Smooth muscle cell (in vitro differentiated cells): ENCODE results near the gene PTGER4. TPM values are rescaled to one million over a fixed set of nuclear protein-coding genes. Genes with fewer than 3 reads are reported as not detected.

Source experiments
- DNase-seq: peaks from one replicate; lab custom pipeline; 2025; ENCODE audit not compliant: unreplicated experiment; lab: John Stamatoyannopoulos, UW
- H2AFZ ChIP-seq: fragments of 200-600 bp; sonication (generic); 2 replicates; pipeline ENCODE4 v1.6.0; 2016; ENCODE audit warnings: antibody characterized with exemption, low read depth, mild to moderate bottlenecking
- H3F3A ChIP-seq: fragments of 200-600 bp; sonication (generic); 2 replicates; pipeline ENCODE4 v1.6.0; 2017; ENCODE audit warnings: antibody characterized with exemption, low read depth
- H3K27ac ChIP-seq: fragments of 200-600 bp; sonication (generic); 2 replicates; pipeline ENCODE4 v1.5.1; 2016; ENCODE audit warnings: low read depth, mild to moderate bottlenecking
- H3K27me3 ChIP-seq: fragments of 200-600 bp; sonication (generic); 2 replicates; pipeline ENCODE4 v1.6.1; 2016; ENCODE audit warnings: low read depth, mild to moderate bottlenecking
- H3K36me3 ChIP-seq: fragments of 200-600 bp; sonication (generic); 2 replicates; pipeline ENCODE4 v1.5.1; 2016; ENCODE audit warnings: low read depth
- H3K4me1 ChIP-seq: fragments of 200-600 bp; sonication (generic); 2 replicates; pipeline ENCODE4 v1.5.1; 2016; ENCODE audit warnings: low read depth
- H3K4me2 ChIP-seq: fragments of 200-600 bp; sonication (generic); 2 replicates; pipeline ENCODE4 v1.6.0; 2016; ENCODE audit warnings: mild to moderate bottlenecking
- H3K4me3 ChIP-seq: fragments of 200-600 bp; sonication (generic); 2 replicates; pipeline ENCODE4 v1.5.1; 2016; ENCODE audit warnings: mild to moderate bottlenecking
- H3K79me2 ChIP-seq: fragments of 200-600 bp; sonication (generic); 2 replicates; pipeline ENCODE4 v1.6.0; 2016; ENCODE audit warnings: low read depth, mild to moderate bottlenecking
- H3K9ac ChIP-seq: fragments of 200-600 bp; sonication (generic); 2 replicates; pipeline ENCODE4 v1.6.0; 2016; ENCODE audit warnings: low read depth
- H3K9me3 ChIP-seq: fragments of 200-600 bp; sonication (generic); replicated peaks from 2 replicates; pipeline ENCODE4 v1.5.1; 2016; ENCODE audit warnings: low read depth
- H4K20me1 ChIP-seq: fragments of 200-600 bp; sonication (generic); 2 replicates; pipeline ENCODE4 v1.6.0; 2016; ENCODE audit warnings: low read depth
- WGBS: methylation state at CpG from one replicate; pipeline ENCODE4 v1.1.7; 2016; ENCODE audit warnings: low lambda C conversion rate; 5-methylcytosine and 5-hydroxymethylcytosine counted together
- polyA plus RNA-seq: library from polyadenylated mRNA; unstranded; fragments of >200 nt; fragmentation: Nextera tagmentation; extraction: Ambion mirVana; gene quantifications from 2 replicates; pipeline ENCODE4 v1.2.1, GENCODE V29; 2016
- total RNA-seq: library from RNA; depleted of rRNA; stranded (reverse); fragments of >200 nt; gene quantifications from 2 replicates; pipeline ENCODE4 v1.2.3, GENCODE V29; 2014
- TF ChIP-seq, protein P1 (sequence below): fragments of 200-600 bp; sonication (generic); IDR thresholded peaks from 2 replicates; pipeline ENCODE4 v1.5.1; 2017; ENCODE audit warnings: borderline replicate concordance, mild to moderate bottlenecking, antibody characterized with exemption; ENCODE audit not compliant: insufficient read depth, poor library complexity, severe bottlenecking

Gene PTGER4
- total and polyA plus RNA-seq, 2 experiments from 2014 or later: 0.27 to 0.31 TPM

GRCh38 chr5:40734986-40735385, 55.3 kb downstream of the PTGER4 start:
- peaks cover 5% of the 10 kb centered on the region for H3K4me1 ChIP-seq
- TF ChIP-seq, protein P1, sequence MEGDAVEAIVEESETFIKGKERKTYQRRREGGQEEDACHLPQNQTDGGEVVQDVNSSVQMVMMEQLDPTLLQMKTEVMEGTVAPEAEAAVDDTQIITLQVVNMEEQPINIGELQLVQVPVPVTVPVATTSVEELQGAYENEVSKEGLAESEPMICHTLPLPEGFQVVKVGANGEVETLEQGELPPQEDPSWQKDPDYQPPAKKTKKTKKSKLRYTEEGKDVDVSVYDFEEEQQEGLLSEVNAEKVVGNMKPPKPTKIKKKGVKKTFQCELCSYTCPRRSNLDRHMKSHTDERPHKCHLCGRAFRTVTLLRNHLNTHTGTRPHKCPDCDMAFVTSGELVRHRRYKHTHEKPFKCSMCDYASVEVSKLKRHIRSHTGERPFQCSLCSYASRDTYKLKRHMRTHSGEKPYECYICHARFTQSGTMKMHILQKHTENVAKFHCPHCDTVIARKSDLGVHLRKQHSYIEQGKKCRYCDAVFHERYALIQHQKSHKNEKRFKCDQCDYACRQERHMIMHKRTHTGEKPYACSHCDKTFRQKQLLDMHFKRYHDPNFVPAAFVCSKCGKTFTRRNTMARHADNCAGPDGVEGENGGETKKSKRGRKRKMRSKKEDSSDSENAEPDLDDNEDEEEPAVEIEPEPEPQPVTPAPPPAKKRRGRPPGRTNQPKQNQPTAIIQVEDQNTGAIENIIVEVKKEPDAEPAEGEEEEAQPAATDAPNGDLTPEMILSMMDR: no peak
- no peak overlapping the region for H2AFZ ChIP-seq
- H3K36me3 ChIP-seq: no peaks in the 10 kb centered on the region
- no peaks in the 10 kb centered on the region for H3K27me3 ChIP-seq
- no peaks in the 10 kb centered on the region for H3F3A ChIP-seq
- no peak overlapping the region for H3K9ac ChIP-seq
- H3K79me2 ChIP-seq: no peaks in the 10 kb centered on the region
- H3K9me3 ChIP-seq: no peaks in the 10 kb centered on the region
- H3K27ac ChIP-seq: no peak overlapping the region
- H3K4me3 ChIP-seq: no peak overlapping the region
- WGBS: 93% methylated on average over 2 of the region's 2 CpGs
- DNase-seq: no peak
- H3K4me2 ChIP-seq: no peak overlapping the region
- H4K20me1 ChIP-seq: peaks cover 26% of the 10 kb centered on the region

- Histone ChIP-seq H3K4me1 (peaks cover 5% of the 10 kb centered on the region), H3K36me3 (peaks cover 3% of the 10 kb centered on the region), H3K27me3 (no peaks in the 10 kb centered on the region), H3K9ac (no peak overlapping the region), H2AFZ (no peak overlapping the region), H4K20me1 (peaks cover 26% of the 10 kb centered on the region), H3K27ac (no peak overlapping the region), H3K9me3 (no peaks in the 10 kb centered on the region), H3F3A (no peaks in the 10 kb centered on the region), H3K4me3 (no peak overlapping the region), H3K4me2 (no peak overlapping the region), H3K79me2 (no peaks in the 10 kb centered on the region)
- TF ChIP-seq, protein P1: no peak
- DNase-seq: no peak
These were observed 55.9 kb downstream of the PTGER4 start for GRCh38 chr5:40735609-40736008.

- no peak overlapping the region for H3K9ac ChIP-seq
- no peak overlapping the region for H3K4me2 ChIP-seq
- no peaks in the 10 kb centered on the region for H3K27me3 ChIP-seq
- H3K79me2 ChIP-seq: no peaks in the 10 kb centered on the region
- WGBS: 18% methylated on average over 1 of the region's 1 CpG
- H4K20me1 ChIP-seq: peaks cover 25% of the 10 kb centered on the region
- TF ChIP-seq, protein P1: peak; percentile 73
- H2AFZ ChIP-seq: no peak overlapping the region
- H3K4me3 ChIP-seq: no peak overlapping the region
- no peaks in the 10 kb centered on the region for H3K9me3 ChIP-seq
- no peak overlapping the region for H3K27ac ChIP-seq
- H3K36me3 ChIP-seq: peaks cover 8% of the 10 kb centered on the region
- no peaks in the 10 kb centered on the region for H3F3A ChIP-seq
- DNase-seq: no peak
- H3K4me1 ChIP-seq: peaks cover 5% of the 10 kb centered on the region
These were observed 56.6 kb downstream of the PTGER4 start for GRCh38 chr5:40736103-40736875.

DNA sequence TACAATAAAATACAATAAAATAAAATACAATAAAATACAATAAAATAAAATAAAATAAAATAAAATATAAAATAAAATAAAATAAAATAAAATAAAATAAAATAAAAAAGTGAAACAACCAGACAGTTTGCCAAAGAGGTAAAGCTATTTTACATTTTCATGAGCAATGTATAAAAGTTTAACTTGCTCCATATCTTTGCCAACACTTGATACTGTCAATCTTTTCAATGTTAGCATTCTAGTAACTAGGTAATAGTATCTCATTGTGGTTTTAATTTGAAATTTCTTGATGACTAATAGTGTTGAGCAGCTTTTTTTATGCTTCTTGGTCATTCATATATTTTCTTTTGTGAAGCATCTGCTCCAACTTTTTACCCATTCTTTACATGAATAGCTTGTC, 58.8 kb downstream of the PTGER4 start:
- Histone ChIP-seq H3F3A (no peaks in the 10 kb centered on the region), H3K79me2 (peaks cover 7% of the 10 kb centered on the region), H3K9ac (no peak overlapping the region), H3K4me2 (no peak overlapping the region), H3K4me3 (no peak overlapping the region), H3K4me1 (peaks cover 2% of the 10 kb centered on the region), H3K9me3 (no peaks in the 10 kb centered on the region), H2AFZ (no peak overlapping the region), H3K27me3 (no peaks in the 10 kb centered on the region), H3K27ac (no peak overlapping the region), H3K36me3 (peaks cover 11% of the 10 kb centered on the region), H4K20me1 (peaks cover 31% of the 10 kb centered on the region)
- TF ChIP-seq, protein P1: no peak
- no peak for DNase-seq
